Measurements from ENCODE around the gene CTDP1. TPM values are rescaled to one million over a fixed set of nuclear protein-coding genes. Genes with fewer than 3 reads are reported as not detected.

CTDP1 gene
- total RNA-seq, 1 experiment from 2014 or later: 33.7 TPM

- no peak overlapping the region for H2AFZ ChIP-seq (ENCODE audit: low read length)
- H2AK5ac ChIP-seq (ENCODE audit: insufficient read length, low read length): no peak overlapping the region
- H3K14ac ChIP-seq (ENCODE audit: insufficient read depth, low read length): no peak overlapping the region
- H3K9me3 ChIP-seq (ENCODE audit: control insufficient read depth, low read depth, low read length): no peaks in the 10 kb centered on the region
- H3K79me1 ChIP-seq (ENCODE audit: insufficient read depth, low read depth, low read length, poor library complexity, severe bottlenecking): no peaks in the 10 kb centered on the region
- Mint-ChIP-seq H3K4me1 (no peaks in the 10 kb centered on the region), H3K27me3 (ENCODE audit: low read depth) (no peaks in the 10 kb centered on the region; the same call in 1 of the 2 replicates), H3K9me3 (no peaks in the 10 kb centered on the region), H3K36me3 (ENCODE audit: insufficient read depth in 1 of 3, low read depth in 3 of 3) (peaks cover 26 to 65% (median 60%) of the 10 kb centered on the region in 3 experiments; a peak in 6 of 7 replicates), H3K27ac (no peak overlapping the region; a peak in 1 of 7 replicates), H3K4me3 (no peak overlapping the region)
- no CpG with 5 or more reads among the region's 14 CpGs for WGBS (ENCODE audit: extremely low coverage, insufficient read length, low lambda C conversion rate)
- no peaks in the 10 kb centered on the region for H3K23me2 ChIP-seq (ENCODE audit: insufficient read length, low read depth, low read length, poor library complexity, severe bottlenecking)
- H2BK5ac ChIP-seq (ENCODE audit: insufficient read length, low read length): no peak overlapping the region
- no peak overlapping the region for H3K4me2 ChIP-seq (ENCODE audit: insufficient read depth, insufficient read length, low read length)
- no peaks in the 10 kb centered on the region for H3K4me1 ChIP-seq (ENCODE audit: insufficient read depth, low read length)
- H4K5ac ChIP-seq (ENCODE audit: insufficient read length, low read depth, low read length): no peak overlapping the region
- peaks cover 2% of the 10 kb centered on the region; the same call in 1 of the 2 replicates for H3K79me2 ChIP-seq (ENCODE audit: insufficient read depth, low read length)
- no peak overlapping the region for H3K18ac ChIP-seq (ENCODE audit: insufficient read length, low read depth, low read length)
- TF ChIP-seq, protein P1, sequence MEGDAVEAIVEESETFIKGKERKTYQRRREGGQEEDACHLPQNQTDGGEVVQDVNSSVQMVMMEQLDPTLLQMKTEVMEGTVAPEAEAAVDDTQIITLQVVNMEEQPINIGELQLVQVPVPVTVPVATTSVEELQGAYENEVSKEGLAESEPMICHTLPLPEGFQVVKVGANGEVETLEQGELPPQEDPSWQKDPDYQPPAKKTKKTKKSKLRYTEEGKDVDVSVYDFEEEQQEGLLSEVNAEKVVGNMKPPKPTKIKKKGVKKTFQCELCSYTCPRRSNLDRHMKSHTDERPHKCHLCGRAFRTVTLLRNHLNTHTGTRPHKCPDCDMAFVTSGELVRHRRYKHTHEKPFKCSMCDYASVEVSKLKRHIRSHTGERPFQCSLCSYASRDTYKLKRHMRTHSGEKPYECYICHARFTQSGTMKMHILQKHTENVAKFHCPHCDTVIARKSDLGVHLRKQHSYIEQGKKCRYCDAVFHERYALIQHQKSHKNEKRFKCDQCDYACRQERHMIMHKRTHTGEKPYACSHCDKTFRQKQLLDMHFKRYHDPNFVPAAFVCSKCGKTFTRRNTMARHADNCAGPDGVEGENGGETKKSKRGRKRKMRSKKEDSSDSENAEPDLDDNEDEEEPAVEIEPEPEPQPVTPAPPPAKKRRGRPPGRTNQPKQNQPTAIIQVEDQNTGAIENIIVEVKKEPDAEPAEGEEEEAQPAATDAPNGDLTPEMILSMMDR (conservative IDR thresholded peaks at IDR 0.05): no peak
- no peak overlapping the region for H2BK15ac ChIP-seq (ENCODE audit: low read depth, low read length)
- no peak overlapping the region for H3K4ac ChIP-seq (ENCODE audit: low read depth, low read length)
- no peak overlapping the region for H2BK20ac ChIP-seq (ENCODE audit: low read depth, low read length, poor library complexity, severe bottlenecking)
- H3K23ac ChIP-seq (ENCODE audit: insufficient read length, low read depth, low read length): no peak overlapping the region
- H4K20me1 ChIP-seq (ENCODE audit: control insufficient read depth, insufficient read depth, insufficient read length): no peaks in the 10 kb centered on the region
- H2BK120ac ChIP-seq (ENCODE audit: low read depth, low read length, poor library complexity, severe bottlenecking): no peak overlapping the region
- no peak overlapping the region for H2BK12ac ChIP-seq (ENCODE audit: insufficient read length, low read depth, low read length)
- no peaks in the 10 kb centered on the region for H3K27me3 ChIP-seq (ENCODE audit: insufficient read depth, low read length)
- H3K9ac ChIP-seq (ENCODE audit: extremely low read depth, insufficient read length, low read length): no peak overlapping the region
- H4K8ac ChIP-seq (replicated peaks; ENCODE audit: insufficient read length, low read depth, low read length): no peak overlapping the region
- no peak overlapping the region for H3T11ph ChIP-seq (ENCODE audit: low read length)
- no peak overlapping the region for H3K56ac ChIP-seq (ENCODE audit: insufficient read length, low read depth, low read length)
- DNase-seq: no peak
- H4K91ac ChIP-seq (ENCODE audit: insufficient read length, low read depth, low read length): no peak overlapping the region
- no peak overlapping the region for H3K27ac ChIP-seq (ENCODE audit: insufficient read length, low read depth, low read length)
Observed at GRCh38 chr18:79706006-79706405, 26.4 kb downstream of the CTDP1 start.

All from H9 (cell line).